G401.6 (cell line): Measurements from ENCODE around the gene ZNF148.

Experiments used
- FAIRE-seq: peaks from 2 replicates; lab custom pipeline; 2012; peaks lifted over from hg19 to GRCh38; lab: Jason Lieb, UNC

ZNF148 gene

DNA sequence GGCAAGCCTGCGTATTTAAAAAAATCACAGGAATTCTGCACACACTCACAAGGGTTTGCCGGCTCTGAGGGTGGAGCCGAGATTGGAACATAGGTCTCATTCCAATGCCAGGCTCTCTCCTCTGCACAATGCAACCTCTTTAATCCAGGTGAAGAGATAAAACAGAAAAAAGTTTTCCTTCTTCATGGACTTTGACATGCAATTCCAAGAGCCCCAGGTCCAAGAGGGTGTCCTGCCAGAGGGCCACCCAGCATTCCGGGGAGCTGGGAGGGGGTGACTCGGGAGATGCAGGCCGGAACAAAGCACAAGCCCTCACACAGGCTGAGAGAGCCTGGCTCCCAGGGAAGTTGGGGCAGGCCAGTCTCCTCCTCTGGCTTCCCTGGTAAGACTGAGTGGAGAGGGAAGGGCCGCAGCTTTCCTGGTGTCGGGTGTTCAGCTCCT lies 155.8 kb downstream of the ZNF148 start:
- no peak for FAIRE-seq

DNA sequence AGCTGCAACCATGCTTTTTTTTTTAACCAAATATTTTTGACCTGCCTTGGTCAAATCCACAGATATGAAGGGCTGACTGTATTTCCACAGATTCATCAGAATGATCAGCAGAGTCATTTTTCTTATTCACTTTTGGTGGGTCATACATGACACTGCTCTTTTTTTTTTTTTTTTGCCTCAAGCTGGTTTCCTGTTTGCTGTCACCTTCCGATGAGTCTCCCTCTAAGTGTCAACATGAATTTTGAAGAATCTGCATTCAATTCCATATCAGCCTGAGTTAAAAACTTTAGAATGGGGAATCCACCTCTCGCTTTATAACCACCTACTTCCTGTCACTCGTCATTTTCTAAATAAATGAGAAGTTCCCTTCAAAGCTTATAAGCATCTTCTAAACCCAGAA lies 160.4 kb downstream of the ZNF148 start:
- FAIRE-seq, result no peak

DNA sequence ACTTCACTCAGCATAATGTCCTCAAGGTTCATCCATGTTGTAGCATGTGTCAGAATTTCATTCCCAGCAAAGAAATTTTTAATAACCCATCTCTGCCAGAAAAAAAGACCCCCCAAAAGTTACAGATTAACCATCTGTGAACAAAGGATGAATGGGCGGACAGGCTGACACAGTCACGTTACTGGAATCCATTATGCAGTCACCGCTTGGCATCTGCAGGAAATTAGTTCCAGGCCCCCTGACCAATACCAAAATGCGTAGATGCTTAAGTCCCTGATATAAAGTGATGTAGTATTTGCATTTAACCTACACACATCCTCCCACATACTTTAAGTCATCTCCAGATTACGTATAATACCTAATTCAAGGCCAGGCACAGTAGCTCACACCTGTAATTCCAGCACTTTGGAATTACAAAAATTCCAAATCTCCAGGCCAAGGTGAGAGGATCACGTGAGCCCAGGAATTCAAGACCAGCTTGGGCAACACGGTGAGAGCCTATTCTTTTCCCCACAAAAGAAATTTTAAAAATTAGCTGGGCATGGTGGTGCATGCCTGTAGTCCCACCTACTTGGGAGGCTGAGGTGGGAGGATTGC lies 161.1 kb downstream of the ZNF148 start:
- FAIRE-seq, result no peak

DNA sequence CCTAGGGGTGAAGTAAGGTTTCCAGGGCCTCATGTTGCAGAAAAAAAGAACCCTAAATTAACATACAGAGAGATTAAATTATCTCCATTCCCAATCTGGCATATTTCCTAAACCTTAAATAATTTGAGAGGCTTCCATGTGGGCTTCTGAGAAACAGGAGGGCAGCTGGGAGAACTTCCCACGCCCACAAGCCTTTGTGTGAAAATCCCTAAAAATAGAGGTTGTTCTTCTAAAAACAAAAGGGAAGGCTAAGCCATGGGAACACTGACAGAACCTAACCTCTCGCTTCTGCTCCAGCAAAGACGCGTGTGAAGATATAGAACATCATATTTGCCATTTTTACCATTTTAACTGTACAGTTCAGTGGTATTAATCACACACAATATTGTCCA lies 161.8 kb downstream of the ZNF148 start:
- no peak for FAIRE-seq

DNA sequence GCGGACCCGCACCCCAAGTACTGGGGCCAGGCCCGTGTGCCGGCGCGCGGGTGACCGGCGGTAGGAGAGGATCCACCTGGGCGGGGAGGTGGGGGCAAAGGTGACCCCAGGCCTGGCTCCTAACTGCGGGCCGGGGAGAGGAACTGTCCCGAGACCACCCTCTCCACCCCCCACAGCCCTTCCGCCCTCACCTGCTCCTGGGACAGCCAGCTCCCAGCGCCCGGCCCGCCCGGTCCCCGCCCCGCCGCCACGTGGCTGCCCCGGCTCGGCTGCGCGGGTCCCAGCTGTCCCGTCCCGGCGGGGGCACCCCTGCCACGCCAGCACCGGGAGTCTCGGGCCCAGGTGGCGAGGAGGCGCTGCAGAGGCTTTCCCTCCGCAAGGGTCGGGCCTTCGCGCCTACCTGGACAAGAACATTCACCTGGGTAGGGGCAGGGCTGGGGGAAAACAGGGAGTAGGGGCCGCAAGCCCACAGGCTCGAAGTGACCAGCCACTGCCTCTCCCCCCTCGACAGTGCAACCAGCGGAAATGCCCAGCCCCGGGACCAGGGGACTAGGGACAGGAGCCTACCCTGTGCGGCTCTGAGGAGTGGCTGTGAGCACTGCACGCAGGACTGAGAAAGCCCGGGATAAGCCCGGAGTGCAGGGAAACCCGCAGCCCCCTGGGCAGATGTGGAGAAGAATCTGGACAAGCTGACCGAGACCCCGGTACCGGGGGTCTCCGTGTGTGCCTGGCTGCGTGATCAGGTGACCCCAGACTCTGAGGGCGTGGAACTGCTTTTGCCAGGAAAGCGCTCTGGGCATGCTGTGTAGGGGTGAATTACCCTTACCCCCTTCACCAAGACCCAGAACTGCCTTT lies 162.4 kb downstream of the ZNF148 start, which contains the start of gene SLC12A8:
SLC12A8 (minus strand) TSS at position 240 of the 855 bp plus-strand sequence. CDS start 1,399 bp downstream, outside the sequence.
- no peak for FAIRE-seq

DNA sequence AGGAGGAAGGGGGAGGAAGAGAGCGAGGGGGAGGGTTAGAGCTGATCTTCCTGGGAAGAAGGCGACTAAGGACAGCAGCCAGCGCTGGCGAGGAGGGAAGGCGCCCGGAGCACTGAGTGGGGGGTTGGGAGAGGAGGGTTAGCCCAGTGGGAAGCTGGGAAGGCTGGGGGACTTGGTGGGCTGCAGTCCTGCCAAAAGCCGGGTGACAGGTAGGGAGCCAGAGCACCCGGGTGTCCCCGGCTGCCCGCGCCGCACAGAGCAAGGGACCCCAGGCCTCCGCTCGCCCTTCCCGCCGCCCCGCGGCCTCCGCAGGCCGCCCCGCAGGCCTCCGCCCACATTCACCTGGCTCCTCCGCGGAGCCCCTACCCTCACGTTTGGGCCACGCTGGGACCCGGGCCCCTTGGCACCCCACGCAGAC lies 163.0 kb downstream of the ZNF148 start:
- FAIRE-seq, result no peak

DNA sequence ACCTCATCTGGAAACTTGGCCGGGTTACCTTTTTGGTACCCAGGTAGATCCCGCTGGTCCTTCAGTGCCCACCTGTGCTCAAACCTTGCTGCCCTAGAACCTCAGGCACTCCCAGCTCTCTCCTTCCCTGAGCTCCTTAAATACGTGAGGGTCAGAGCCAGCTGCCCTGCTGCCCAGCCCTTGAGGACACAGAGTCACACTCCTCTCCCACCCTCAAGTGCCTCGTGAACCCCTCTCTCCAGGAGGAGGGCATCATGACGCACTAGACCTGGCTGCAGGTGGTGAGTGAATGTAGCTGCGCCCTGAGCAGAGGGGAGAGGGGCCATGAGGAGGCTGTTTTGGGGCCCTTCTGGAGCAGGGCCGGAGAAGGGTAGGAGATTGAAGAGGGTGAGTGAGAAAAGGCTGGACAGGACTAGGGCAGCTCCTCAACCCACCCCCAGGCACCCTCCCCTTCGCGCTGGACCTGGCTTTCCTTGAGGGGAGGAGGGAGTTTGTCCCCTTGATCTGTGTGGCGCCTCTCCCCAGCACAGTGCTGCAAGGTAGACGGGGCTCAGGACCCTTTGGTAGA lies 163.5 kb downstream of the ZNF148 start:
- FAIRE-seq, result no peak

DNA sequence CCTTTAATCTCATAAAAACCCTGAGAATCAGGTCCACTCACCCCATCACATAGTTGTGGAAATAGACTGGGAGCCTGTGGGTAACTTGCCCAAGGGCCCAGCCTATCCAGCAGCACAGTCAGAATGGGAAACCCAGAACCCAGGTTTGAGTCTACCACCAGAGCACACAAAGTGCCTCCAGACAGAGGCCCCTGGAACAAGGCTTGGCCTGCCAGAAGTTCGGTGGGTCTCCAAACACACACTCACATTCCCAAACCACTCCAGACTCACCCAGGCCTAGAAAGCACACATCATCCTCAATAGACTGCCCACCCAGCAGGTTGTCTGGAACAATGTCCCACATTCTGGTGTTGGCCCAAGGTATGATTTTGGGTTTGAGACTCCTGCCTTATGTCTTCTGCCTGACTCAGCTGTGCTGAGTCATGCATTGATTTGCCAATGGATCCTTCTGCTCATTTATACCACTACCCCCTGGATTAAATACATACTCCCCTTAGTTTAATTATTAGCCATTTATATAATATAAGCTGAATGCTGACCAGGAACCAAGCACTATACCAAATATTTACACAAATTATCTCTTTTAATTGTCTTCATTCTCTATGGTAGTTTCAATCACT lies 167.1 kb downstream of the ZNF148 start:
- FAIRE-seq, result no peak

DNA sequence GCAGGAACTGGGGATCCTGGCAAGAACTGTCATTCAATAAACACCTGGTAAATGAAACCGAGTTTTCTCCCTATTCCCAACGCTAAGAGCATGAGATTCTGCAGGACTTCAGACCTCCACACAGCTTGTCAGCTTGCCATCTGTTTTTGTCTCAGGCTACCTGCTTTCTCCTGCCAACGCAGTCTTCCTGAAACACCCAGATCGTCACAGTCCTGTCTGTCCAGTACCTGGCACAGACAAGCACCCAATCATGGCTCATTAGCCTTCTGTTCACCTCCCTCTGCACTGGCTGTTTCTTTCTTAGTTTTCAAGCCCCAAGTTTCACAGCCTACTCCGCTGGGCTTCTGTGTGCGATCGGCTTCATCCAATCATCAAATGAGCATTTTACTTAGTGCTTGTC lies 167.6 kb downstream of the ZNF148 start:
- no peak for FAIRE-seq

DNA sequence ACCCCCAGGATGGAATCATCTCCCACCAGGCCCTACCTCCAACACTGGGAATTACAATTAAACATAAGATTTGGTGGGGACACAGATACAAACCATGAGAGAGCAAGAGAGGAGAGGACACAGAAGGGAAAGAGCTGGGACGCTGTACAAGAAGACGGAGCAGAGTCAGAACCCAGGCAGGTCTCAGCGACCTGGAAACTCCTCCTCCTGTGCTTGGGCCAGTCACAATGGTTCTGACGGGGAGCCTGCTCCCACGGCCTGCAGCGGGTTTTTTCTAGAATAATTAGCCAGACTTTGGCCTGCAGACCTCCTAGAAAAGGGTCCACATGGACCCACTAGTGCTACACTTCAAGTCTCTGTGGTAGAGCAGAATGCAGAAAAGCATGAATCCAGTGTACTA lies 168.2 kb downstream of the ZNF148 start:
- no peak for FAIRE-seq

DNA sequence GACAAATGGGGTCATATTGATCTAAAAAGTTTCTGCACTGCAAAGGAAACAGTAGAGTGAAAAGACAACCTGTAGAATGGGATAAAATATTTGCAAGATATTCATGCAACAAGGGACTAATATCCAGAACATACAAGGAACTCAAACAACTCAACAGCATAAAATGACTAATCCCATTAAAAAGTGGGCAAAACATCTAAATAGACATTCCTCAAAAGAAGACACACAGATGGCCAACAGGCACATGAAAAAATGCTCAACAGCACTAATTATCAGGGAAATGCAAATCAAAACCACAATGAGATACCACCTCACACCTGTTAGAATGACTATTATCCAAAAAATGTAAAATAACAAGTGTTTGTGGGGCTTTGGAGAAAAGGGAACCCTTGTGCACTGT lies 171.4 kb downstream of the ZNF148 start:
- no peak for FAIRE-seq

DNA sequence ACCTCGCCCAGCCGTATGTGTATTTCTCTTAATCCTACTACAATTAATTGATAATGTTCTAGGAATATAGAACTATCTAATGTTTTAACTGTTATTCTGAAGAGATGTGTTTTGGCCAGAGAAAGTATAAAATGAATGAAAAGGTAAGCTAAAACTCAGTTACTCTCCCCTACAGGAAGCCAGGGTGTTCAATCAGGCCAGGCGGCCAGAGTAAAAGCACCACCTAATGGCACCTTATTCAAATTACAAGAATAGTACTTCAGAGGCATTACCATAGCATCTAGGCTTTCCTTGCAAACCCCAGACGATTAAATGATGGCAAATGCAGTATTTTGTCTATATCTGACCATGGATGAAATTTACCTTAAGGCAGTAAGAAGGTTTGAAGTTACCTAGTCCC lies 172.9 kb downstream of the ZNF148 start:
- FAIRE-seq, result no peak

DNA sequence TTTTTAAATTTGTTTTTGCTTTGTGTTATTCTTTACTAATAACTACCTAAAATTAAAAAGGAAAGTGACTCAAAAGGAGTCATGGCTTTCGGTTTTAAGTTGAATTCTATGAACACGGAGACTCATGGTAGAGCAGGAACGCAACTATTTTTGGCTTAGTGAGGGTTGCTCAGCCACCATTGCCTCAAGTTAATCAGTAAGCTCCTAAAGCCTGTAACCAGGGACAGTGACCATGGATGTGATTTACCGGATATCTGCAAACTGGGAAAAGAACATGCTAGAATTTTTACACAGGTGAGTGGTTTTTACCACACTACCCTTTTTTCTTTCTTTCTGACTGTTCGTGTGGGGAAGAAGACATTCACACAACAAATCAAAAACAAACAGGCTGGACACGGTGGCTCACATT lies 174.4 kb downstream of the ZNF148 start:
- no peak for FAIRE-seq

DNA sequence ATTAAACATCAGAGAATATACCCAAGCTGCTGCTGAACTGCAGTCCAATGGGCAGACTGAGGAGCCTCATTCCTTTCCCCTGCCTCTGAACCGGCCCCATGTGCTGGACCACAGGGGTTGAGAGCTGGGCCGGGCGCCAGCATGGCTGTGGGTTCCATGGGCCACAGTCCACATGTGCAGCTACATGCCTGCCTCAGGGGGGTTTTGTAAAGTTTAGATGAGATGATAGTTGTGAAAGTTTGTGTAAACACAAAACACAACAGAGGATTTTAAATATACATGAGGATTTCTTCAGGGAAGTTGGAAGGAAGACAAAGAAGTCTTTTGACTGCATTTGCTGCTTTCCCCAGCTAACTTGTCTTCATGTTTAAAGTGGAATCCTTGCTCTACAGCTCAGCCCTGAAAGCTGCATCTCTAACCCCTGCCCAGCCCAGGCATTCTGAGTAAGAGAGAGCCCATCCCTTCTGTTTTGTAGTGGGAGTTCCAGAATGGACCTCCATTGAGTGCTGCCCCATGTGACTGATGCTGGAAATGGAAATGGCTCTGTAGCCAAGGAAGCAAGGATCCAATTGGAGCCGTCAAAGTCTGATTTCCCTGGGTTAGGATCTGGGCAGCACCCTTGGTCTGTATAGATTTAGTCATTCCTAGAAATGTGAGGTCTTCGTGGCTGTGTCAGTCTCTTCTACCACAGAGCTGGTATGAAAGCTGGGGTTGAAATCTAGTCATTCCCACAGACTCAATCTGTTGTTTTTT lies 180.1 kb downstream of the ZNF148 start:
- FAIRE-seq, result no peak

DNA sequence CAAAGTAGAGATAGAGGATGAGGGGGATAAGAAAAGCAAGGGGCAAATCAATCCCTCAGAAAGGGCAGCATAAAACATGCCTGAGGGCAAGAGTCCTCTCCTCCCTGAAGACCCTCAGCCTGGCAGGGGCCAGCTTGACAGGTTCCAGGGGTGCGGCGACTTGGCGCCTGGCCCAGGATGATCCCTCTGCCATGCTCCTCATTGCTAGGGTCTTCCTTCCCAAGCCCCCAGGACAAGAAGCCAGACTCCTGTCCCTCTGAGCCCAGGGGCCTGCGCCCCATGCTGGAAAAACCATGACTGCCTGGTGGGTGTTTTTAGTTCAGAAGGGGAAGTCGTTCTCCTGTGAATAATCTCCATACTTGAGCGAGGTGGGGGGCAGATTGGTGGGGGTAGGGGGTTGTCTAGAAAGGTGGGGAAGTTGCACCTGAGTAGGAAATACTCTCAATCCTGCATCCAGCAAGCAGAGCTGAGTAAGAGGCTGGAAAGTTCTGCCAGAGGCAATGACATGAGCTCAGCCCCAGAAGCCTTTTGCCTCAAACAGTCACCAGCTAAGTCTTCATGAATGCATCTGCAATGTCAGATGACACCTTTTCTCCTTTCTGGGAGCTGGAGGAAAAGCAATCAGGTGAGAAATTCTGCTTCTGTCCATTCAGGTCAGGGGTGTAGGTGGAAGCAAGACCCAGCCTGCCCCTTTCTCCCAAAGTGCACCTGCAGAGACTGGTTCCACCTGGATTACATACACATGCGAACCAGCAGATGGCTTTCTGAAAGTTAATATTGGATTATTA lies 180.9 kb downstream of the ZNF148 start:
- FAIRE-seq, result no peak

DNA sequence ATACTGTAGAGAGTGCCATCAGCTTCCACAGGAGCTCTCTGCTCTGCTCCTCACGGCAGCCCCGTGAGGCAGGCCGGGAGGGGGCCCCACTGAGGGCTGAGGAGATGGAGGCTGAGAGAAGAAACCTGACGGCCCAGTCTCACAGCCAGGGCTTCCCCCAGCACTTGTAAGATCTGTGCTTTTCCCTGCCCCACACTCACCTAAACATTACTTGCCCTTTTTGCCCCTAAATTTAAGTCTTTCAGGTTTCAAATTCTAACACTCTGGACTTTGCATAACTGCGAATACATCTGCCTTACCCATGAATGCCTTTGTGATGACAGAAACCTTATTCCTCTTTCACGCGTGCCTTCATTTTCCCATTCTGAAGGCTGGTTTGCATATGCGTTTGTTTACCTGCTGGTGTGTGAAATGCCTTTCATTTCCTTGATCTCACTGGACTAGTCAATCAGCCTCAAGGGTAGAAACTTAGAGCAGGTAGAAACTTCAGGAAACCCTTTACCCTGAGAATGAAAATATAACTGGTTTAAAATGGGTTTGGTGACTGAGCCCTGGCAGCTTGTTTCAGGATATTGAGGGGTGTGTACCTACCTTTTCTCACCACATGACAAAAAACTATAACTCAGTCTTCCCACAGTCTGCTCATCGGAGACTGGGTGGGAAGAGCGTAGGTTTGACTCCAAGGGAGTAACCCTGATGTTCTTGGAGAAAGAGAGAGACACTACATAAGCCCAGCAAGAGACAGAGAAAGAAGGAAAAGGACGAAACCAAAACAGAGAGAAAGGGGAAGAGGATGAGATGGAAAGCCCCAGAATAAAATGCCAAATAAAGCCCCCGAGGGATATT lies 182.7 kb downstream of the ZNF148 start:
- FAIRE-seq, result no peak

DNA sequence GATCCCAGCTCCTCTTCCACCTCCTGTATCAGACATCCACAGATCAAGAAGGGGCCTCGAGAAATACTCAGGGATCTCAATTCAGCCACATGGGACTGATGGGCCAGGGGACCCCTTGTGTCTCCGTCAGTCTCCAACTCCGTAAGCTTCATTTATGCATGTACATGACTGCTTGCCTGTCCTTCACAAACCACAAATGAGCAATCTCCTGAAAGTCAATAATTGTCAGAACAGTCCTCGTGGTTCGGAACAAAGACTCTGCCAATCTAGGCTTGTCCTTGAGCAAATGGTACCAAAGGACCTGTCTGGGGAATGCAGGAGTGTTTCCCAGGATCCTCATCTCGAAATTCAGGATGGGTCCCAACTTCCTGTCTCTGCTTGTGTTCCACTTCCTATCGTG lies 183.4 kb downstream of the ZNF148 start:
- no peak for FAIRE-seq

DNA sequence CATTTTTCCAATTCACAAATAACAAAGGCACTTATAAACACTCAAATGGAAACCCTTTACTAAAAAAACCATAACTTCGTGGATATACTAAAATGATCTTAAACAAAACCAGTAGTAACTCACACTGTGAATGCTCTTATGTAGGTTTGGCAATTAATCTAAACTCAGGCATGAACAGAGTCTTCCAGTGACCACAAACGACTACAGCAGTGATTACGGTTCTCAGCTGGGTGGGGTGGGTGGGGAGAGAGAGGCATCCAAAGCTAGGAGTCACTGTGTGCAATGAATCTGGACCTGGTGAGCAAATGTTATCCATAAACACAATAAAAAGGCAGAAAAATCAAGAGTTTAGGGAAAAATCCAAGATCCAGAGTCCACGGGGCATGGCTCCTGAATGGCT lies 183.9 kb downstream of the ZNF148 start:
- FAIRE-seq, result no peak

DNA sequence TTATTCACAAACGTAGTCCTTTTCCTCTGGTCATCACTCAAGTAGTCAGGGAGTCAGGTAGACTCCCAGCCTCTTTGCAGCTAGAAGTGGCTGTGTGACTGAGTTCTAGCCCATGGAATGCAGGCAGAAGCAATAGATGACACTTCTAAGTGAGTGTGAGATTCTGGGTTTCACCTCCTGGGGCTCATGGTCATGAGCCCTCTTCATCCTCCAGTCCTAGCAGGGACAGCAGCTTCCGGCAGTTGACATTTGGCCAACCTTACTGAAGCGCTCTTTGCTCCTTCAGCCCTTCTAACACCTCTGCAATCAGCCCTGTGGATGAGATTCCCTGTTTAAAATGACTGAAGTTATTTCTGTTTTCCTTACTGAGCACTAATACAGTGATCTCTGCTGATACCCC lies 184.3 kb downstream of the ZNF148 start:
- no peak for FAIRE-seq

DNA sequence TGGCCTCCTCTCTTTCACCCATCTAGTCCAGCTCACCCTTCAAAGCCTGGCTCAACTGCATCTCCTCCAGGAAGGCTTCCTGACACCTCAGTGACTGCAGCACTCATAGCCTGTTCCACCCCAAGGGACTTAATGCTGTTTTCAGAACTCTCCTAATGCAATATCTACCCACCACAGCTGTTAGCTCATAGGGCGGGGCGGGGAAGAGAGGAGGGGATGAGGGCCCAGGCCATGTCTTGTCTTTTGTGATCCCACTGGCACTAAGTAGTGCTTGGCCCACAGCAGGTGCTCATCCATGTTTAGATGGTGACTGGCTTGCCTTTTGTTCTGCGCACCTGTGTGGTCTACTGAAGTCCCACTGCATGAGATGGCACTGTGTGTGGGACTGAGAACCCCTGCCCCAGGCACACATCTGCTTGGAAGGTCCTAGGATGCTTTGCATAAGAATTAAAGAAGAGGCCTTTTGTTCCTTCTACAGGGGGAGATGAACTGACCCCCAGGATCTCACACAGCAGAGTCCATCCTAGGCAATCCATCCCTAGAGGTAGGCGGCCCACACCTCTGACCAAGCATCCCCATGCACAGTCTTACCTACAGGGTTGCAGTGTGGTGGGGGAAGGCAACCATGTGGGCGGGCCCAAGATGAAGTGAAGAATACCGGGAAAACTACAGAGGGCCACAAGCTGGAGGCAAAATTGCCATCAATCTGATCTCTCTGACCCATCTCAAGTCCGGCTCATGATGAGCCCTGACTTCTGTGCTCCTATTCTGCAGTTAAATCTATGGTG lies 185.6 kb downstream of the ZNF148 start:
- no peak for FAIRE-seq
